Measurements from ENCODE around the gene SRD5A1. TPM values are rescaled to one million over a fixed set of nuclear protein-coding genes. Genes with fewer than 3 reads are reported as not detected.
A peak's percentile ranks its signal among the peaks of the same experiment; 100 is the strongest.

Gene SRD5A1
- total RNA-seq, 1 experiment from 2014 or later = 52.3 TPM

GRCh38 chr5:6703806-6704205, 70.6 kb downstream of the SRD5A1 start:
- peak overlapping the region; percentile 53 for H3K4me2 ChIP-seq
- POLR2A ChIA-PET (ENCODE audit: unreplicated experiment) = interaction anchor here (0.6 kb wide), 1 partner anchor 10 kb away, joined by 8 read pairs; no protein-coding TSS in a partner anchor

DNA sequence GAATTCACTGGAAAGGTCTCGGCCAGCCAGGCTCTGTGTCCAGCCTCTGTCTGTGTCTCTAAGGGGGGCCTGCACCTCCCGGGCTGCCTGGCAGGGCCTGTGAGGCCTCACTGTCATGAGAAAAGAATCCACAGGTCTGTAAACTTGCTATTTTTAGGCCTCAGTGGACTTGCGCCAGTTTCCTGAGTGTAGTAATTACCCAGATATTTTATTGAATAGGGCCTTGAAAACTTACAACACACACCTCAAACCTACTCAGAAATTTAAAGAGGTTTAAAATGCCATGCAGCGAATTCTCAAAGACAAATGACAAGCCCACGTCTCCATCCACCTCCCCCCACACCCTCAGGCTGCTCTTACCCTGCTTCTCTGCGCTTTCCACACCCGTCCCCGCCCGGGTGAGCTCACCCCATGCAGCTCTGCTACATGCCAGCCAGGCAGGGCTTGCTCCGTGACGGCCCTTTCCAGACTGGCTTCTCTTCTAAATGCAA, 71.2 kb downstream of the SRD5A1 start:
- Histone ChIP-seq H2AFZ (0 out of 2 replicates have a peak overlapping the region, but pooled peaks have one; percentile 11), H3K4me1 (replicated peaks; ENCODE audit: insufficient read depth) (peaks cover 26% of the 10 kb centered on the region), H3K9me3 (ENCODE audit: insufficient read depth, low read depth) (no peaks in the 10 kb centered on the region), H3K4me3 (no peak overlapping the region; the same call in 1 of the 2 replicates), H3K27me3 (ENCODE audit: insufficient read depth, low read depth) (no peaks in the 10 kb centered on the region), H4K20me1 (ENCODE audit: insufficient read depth) (no peaks in the 10 kb centered on the region), H3K4me2 (peak overlapping the region; percentile 53), H3K79me2 (ENCODE audit: low read depth) (no peaks in the 10 kb centered on the region), H3F3A (ENCODE audit: insufficient read depth, low read depth) (peaks cover 12% of the 10 kb centered on the region), H3K36me3 (ENCODE audit: low read depth) (no peaks in the 10 kb centered on the region), H3K27ac (peak overlapping the region; percentile 46), H3K9me2 (ENCODE audit: insufficient read depth) (no peaks in the 10 kb centered on the region)
- no TSS peak for BruUV-seq (replicated peaks)
- POLR2A ChIA-PET (ENCODE audit: unreplicated experiment) = no interaction called here
- intact Hi-C loops (cut with micrococcal nuclease; ENCODE audit: unreplicated experiment) = no loop called here
- DNase-seq = peak; percentile 52 to 78
- CTCF ChIA-PET = no interaction called here
- TF ChIP-seq CTCF (conservative IDR thresholded peaks at IDR 0.05) = no peak
- TF ChIP-seq EZH2 (IDR thresholded peaks at IDR 0.05; ENCODE audit: low read depth) = no peak

More at GRCh38 chr5:6703806-6704205, 70.6 kb downstream of the SRD5A1 start:
- Histone ChIP-seq H3K9me3 (ENCODE audit: insufficient read depth, low read depth) (no peaks in the 10 kb centered on the region), H3K27me3 (ENCODE audit: insufficient read depth, low read depth) (no peaks in the 10 kb centered on the region), H2AFZ (0 out of 2 replicates have a peak overlapping the region, but pooled peaks have one; percentile 11), H3K36me3 (ENCODE audit: low read depth) (no peaks in the 10 kb centered on the region), H3K4me1 (replicated peaks; ENCODE audit: insufficient read depth) (peaks cover 26% of the 10 kb centered on the region), H3K27ac (peak overlapping the region; percentile 46), H3F3A (ENCODE audit: insufficient read depth, low read depth) (peaks cover 12% of the 10 kb centered on the region), H3K79me2 (ENCODE audit: low read depth) (no peaks in the 10 kb centered on the region), H3K4me3 (no peak overlapping the region), H4K20me1 (ENCODE audit: insufficient read depth) (no peaks in the 10 kb centered on the region), H3K9me2 (ENCODE audit: insufficient read depth) (no peaks in the 10 kb centered on the region)
- intact Hi-C loops (cut with micrococcal nuclease; ENCODE audit: unreplicated experiment) = no loop called here
- TF ChIP-seq EZH2 (IDR thresholded peaks at IDR 0.05; ENCODE audit: low read depth) = no peak
- no peak for DNase-seq
- BruUV-seq (replicated peaks) = no TSS peak
- CTCF ChIA-PET = no interaction called here

DNA sequence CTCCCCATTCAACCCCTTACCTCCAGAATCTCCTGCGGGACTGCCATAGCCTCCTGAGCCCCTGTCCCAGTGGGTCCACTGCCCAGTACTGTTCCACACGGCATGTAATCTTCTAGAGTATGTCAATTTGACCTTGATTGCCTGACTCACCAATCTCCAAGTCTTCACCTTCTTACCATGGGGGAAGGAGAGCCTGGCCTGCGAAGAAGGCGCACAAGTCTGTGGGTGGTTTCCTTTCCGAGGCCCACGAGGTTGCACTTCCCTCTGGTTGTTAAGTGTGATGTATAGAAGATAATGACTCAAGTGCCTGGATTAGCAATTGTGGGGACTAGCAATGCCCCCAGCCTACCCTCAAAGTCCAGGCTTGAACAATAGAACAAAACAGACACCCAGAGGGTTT, 71.8 kb downstream of the SRD5A1 start:
- H2AFZ ChIP-seq = no peak overlapping the region; the same call in 1 of the 2 replicates

More for the DNA sequence above, 71.8 kb downstream of the SRD5A1 start:
- Histone ChIP-seq H3K4me1 (replicated peaks; ENCODE audit: insufficient read depth) (peaks cover 26% of the 10 kb centered on the region), H3K27me3 (ENCODE audit: insufficient read depth, low read depth) (no peaks in the 10 kb centered on the region), H3K4me2 (peak overlapping the region; percentile 53), H3K27ac (peak overlapping the region; percentile 46; the same call in 1 of the 2 replicates), H3K9me2 (ENCODE audit: insufficient read depth) (no peaks in the 10 kb centered on the region), H3K9me3 (ENCODE audit: insufficient read depth, low read depth) (no peaks in the 10 kb centered on the region), H3F3A (ENCODE audit: insufficient read depth, low read depth) (peaks cover 12% of the 10 kb centered on the region), H3K79me2 (ENCODE audit: low read depth) (no peaks in the 10 kb centered on the region), H4K20me1 (ENCODE audit: insufficient read depth) (no peaks in the 10 kb centered on the region), H3K4me3 (no peak overlapping the region), H3K36me3 (ENCODE audit: low read depth) (no peaks in the 10 kb centered on the region)
- ChIA-PET POLR2A (ENCODE audit: unreplicated experiment) (no interaction called here), CTCF (no interaction called here)
- DNase-seq = no peak
- intact Hi-C loops (cut with micrococcal nuclease; ENCODE audit: unreplicated experiment) = no loop called here
- TF ChIP-seq EZH2 (IDR thresholded peaks at IDR 0.05; ENCODE audit: low read depth) = no peak
- no peak for TF ChIP-seq CTCF (conservative IDR thresholded peaks at IDR 0.05)
- BruUV-seq (replicated peaks) = no TSS peak
